ENCODE measurements around the gene RPL18. TPM values are rescaled to one million over a fixed set of nuclear protein-coding genes. Genes with fewer than 3 reads are reported as not detected.

The RPL18 gene
- total and polyA plus RNA-seq, 9 of the 15 experiments (the other 6 are each of a cell fraction or from before 2014, with no cell fraction given): 312 to 2,635 (median 1,653) TPM

DNA sequence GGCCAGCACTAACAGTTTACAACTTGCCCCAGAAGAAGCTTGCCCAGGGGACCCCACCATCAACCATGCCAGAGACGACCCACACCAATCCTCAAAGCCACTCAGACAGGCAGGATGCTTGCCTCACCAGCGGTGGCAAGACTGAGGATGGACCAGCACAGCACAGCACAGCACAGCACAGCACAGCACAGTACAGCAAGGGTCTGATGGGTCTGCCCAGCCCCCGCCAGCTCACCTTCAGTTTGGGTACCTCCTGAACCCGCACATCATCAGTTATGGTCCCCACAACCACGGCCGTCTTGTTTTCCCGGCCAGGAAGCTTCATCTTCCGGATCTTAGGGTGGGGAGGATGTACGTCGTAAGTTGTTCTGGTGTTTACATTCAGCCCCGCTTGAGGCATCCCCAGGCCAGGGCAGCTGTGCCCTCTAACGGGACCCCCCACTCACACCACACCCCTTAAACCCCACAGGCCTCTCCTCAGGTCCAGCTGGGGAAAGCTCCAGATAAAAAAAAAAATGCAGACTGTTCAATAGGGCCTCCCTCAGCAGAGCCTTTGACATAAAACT lies 2.4 kb downstream of the RPL18 start (continued):
- TF ChIP-seq PRDM10 (IDR thresholded peaks at IDR 0.05; ENCODE audit: partially characterized antibody): no peak
- TF ChIP-seq RBFOX2 (IDR thresholded peaks at IDR 0.05; ENCODE audit: low read depth, low read length): peak; percentile 72
- TF ChIP-seq ZNF586 (CRISPR knock-in tag; conservative IDR thresholded peaks at IDR 0.05): no peak
- 0 out of 2 replicates have a peak, but pooled peaks have one; percentile 54 for TF ChIP-seq HNRNPUL1 (IDR thresholded peaks at IDR 0.05; ENCODE audit: low read length)
- TF ChIP-seq HIVEP1 (CRISPR knock-in tag; IDR thresholded peaks at IDR 0.05): no peak
- TF ChIP-seq BRD9 (IDR thresholded peaks at IDR 0.05; ENCODE audit: low read depth, partially characterized antibody): no peak
- TF ChIP-seq DEAF1 (CRISPR knock-in tag; IDR thresholded peaks at IDR 0.05): no peak
- TF ChIP-seq TCF7L2 (IDR thresholded peaks at IDR 0.05; ENCODE audit: low read depth, low read length): no peak
- TF ChIP-seq ZSCAN29 (IDR thresholded peaks at IDR 0.05): no peak
- peak; percentile 4; the same call in 1 of the 2 replicates for TF ChIP-seq TFAP4 (CRISPR knock-in tag; IDR thresholded peaks at IDR 0.05; ENCODE audit: borderline replicate concordance)
- no peak for TF ChIP-seq PHB (CRISPR knock-in tag; IDR thresholded peaks at IDR 0.05)
- no peak for TF ChIP-seq ZNF12 (CRISPR knock-in tag; IDR thresholded peaks at IDR 0.05)
- no peak for TF ChIP-seq ZNF551 (CRISPR knock-in tag; IDR thresholded peaks at IDR 0.05)
- TF ChIP-seq HES1 (IDR thresholded peaks at IDR 0.05; ENCODE audit: low read depth): no peak
- TF ChIP-seq ASH1L (IDR thresholded peaks at IDR 0.05; ENCODE audit: borderline replicate concordance, low read depth, partially characterized antibody): no peak

Measured in K562 (cell line).